GM12878 (cell line): ENCODE data around the gene BLACAT1. TPM values are rescaled to one million over a fixed set of nuclear protein-coding genes. Genes with fewer than 3 reads are reported as not detected.

Experiments used
- ATAC-seq: fragments of 200-7000 bp; cut with Tn5 transposase; 3 replicates; pipeline ENCODE4 v1.9.1; 2020; ENCODE audit warnings: mild to moderate bottlenecking, moderate library complexity
- BruUV-seq: library from RNA; stranded (reverse); fragments of 400-500 nt; replicated peaks from 2 replicates; lab custom pipeline; 2021; lab: Mats Ljungman, UMichigan
- CTCF ChIA-PET: fragments of 300-600 bp; sonication (Branson Sonifier 250); formaldehyde crosslinking; extraction: SDS; loops from one replicate; lab custom pipeline; 2021; ENCODE audit warnings: inconsistent platforms; lab: Yijun Ruan, JAX
- POLR2A ChIA-PET: fragments of 350-600 bp; formaldehyde crosslinking; extraction: SDS; loops from one replicate; lab custom pipeline; 2021; ENCODE audit warnings: inconsistent platforms; lab: Charles Lee
- RAD21 ChIA-PET: fragments of 300-600 bp; sonication (Branson Sonifier 250); formaldehyde crosslinking; loops from one replicate; lab custom pipeline; 2023; ENCODE audit warnings: antibody characterized with exemption; ENCODE audit not compliant: unreplicated experiment; lab: Charles Lee
- SMC1A ChIA-PET: fragments of 300-600 bp; sonication (Branson Sonifier 250); formaldehyde crosslinking; loops from one replicate; lab custom pipeline; 2023; ENCODE audit not compliant: unreplicated experiment, uncharacterized antibody; lab: Charles Lee
- DNase-seq: peaks from one replicate; pipeline ENCODE4 v3.0.0-alpha.2; 2011; ENCODE audit warnings: low read depth, low spot score
- FAIRE-seq: peaks from 3 replicates; lab custom pipeline; 2011; peaks lifted over from hg19 to GRCh38; lab: Jason Lieb, UNC
- H2AFZ ChIP-seq: 2 replicates; pipeline ENCODE4 v1.6.0; 2011; ENCODE audit warnings: low read depth, low read length, control low read depth; ENCODE audit not compliant: control insufficient read depth
- H3K27ac ChIP-seq: 2 replicates; pipeline ENCODE4 v1.5.1; 2011; ENCODE audit warnings: control low read depth; ENCODE audit not compliant: control insufficient read depth, insufficient read depth
- H3K27me3 ChIP-seq, 2 experiments: replicated peaks in 1 of 2; 2 replicates each; pipeline versions ENCODE4 v1.6.0 to v1.6.1; 2011; ENCODE audit warnings: low read length in 1 of 2; ENCODE audit not compliant: control insufficient read depth in 2 of 2, insufficient read depth in 2 of 2
- H3K36me3 ChIP-seq, 2 experiments: 2 replicates each; pipeline ENCODE4 v1.5.1; 2011; ENCODE audit warnings: low read length in 1 of 2; ENCODE audit not compliant: control insufficient read depth in 2 of 2, insufficient read depth in 2 of 2
- H3K4me1 ChIP-seq: 2 replicates; pipeline ENCODE4 v1.6.1; 2011; ENCODE audit warnings: mild to moderate bottlenecking, low read length, moderate library complexity, mixed read lengths; ENCODE audit not compliant: control insufficient read depth, insufficient read depth
- H3K4me2 ChIP-seq: 2 replicates; pipeline ENCODE4 v1.6.0; 2011; ENCODE audit warnings: control low read depth; ENCODE audit not compliant: control insufficient read depth, insufficient read depth
- H3K4me3 ChIP-seq: fragments of 200-600 bp; sonication (generic); 2 replicates; pipeline ENCODE4 v1.5.1; 2016
- H3K79me2 ChIP-seq: 2 replicates; pipeline ENCODE4 v1.6.0; 2011; ENCODE audit warnings: low read length; ENCODE audit not compliant: control insufficient read depth, insufficient read depth
- H3K9ac ChIP-seq: 2 replicates; pipeline ENCODE4 v1.8.0; 2011; ENCODE audit warnings: low read length, control low read depth, mixed read lengths; ENCODE audit not compliant: control insufficient read depth, insufficient read depth
- H3K9me3 ChIP-seq: replicated peaks from 3 replicates; pipeline ENCODE4 v1.5.1; 2011; ENCODE audit warnings: mild to moderate bottlenecking, low read length; ENCODE audit not compliant: control insufficient read depth, insufficient read depth
- H4K20me1 ChIP-seq: 2 replicates; pipeline ENCODE4 v1.6.0; 2011; ENCODE audit not compliant: control insufficient read depth, insufficient read depth
- SREBF2 ChIP-seq: IDR thresholded peaks from 2 replicates; pipeline ENCODE4 v1.6.1; 2012; ENCODE audit warnings: mild to moderate bottlenecking, low read length
- ZNF207 ChIP-seq: fragments of 450-650 bp; IDR thresholded peaks from 2 replicates; pipeline ENCODE4 v1.6.1; 2014; ENCODE audit warnings: antibody characterized with exemption, mild to moderate bottlenecking, borderline replicate concordance
- WGBS: methylation state at CpG from one replicate; pipeline ENCODE4 v1.1.6; 2016; ENCODE audit warnings: low lambda C conversion rate; ENCODE audit not compliant: insufficient replicate concordance, insufficient coverage; ENCODE audit errors: missing lambda C conversion rate; 5-methylcytosine and 5-hydroxymethylcytosine counted together
- in situ Hi-C: fragments of 300-500 bp; cut with MboI; formaldehyde crosslinking; loops from 9 replicates; pipeline ENCODE4 v1.14.3; 2018; ENCODE audit warnings: mixed read lengths
- intact Hi-C: fragments of 100-400 bp; cut with micrococcal nuclease; formaldehyde crosslinking; loops from one replicate; pipeline ENCODE4 v1.14.2; 2022; ENCODE audit not compliant: unreplicated experiment
- polyA plus RNA-seq, 11 experiments: library from polyadenylated mRNA; depleted of rRNA in 4 of 11; unstranded in 6 of 11; stranded (reverse) in 5 of 11; fragments of >200 nt; fragmentation: Nextera tagmentation in 4 of 11; fragmentation: Illumina TruSeq in 1 of 11; extraction: Ambion mirVana in 4 of 11; extraction: Trizol in 1 of 11; gene quantifications; 1 replicate in 1 of 11; 2 replicates in 10 of 11; pipeline versions ENCODE4 v1.2.1 to v1.2.3, GENCODE V29; 2011 to 2016; ENCODE audit warnings: inconsistent platforms in 2 of 11, missing spikeins in 2 of 11, low read depth in 1 of 11
- total RNA-seq, 4 experiments: library from RNA; depleted of rRNA in 3 of 4; stranded (reverse); fragments of >200 nt in 3 of 4; fragmentation: Illumina TruSeq in 1 of 4; extraction: Trizol in 1 of 4; gene quantifications; 2 replicates each; pipeline versions ENCODE4 v1.2.1 to v1.2.3, GENCODE V29; 2013 to 2021
- TF ChIP-seq, protein P1 (sequence below), 3 experiments: IDR thresholded peaks in 2 of 3; conservative IDR thresholded peaks in 1 of 3; 2 replicates each; pipeline ENCODE4 v1.5.1; 2011; ENCODE audit warnings: low read depth in 3 of 3, low read length in 3 of 3, mild to moderate bottlenecking in 3 of 3, control low read depth in 2 of 3, moderate library complexity in 2 of 3, inconsistent platforms in 1 of 3, mixed read lengths in 1 of 3; ENCODE audit not compliant: control insufficient read depth in 2 of 3, insufficient read depth in 1 of 3; ENCODE audit errors: extremely low read depth in 1 of 3

Gene BLACAT1
- total and polyA plus RNA-seq, 10 of the 15 experiments (the other 5 are each of a cell fraction or from before 2014, with no cell fraction given): 0.04 to 1.6 (median 0.15) TPM; not detected in 1

DNA sequence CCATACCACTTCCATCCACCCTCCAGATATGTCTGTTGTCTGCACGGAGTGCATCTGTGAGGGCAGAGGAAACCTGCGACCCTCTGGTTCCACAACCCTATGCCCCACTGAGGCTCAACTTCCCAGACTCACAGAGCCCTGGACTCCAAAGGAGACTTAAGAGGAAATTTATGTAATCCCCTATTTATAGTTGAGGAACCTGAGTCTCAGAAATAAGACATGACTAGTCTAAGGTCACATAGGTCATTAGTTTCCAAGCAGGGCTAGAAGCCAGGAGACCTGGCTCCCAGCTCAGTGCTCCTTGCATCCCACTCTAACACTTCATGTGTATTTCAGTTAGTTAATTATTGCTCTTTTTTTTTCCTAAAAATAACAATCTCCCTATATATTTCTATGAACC lies 18.3 kb downstream of the BLACAT1 start:
- ChIA-PET RAD21 (interaction anchor here (0.7 to 5.5 kb wide), 2 partner anchors 40 to 47 kb away, joined by 3 to 37 read pairs; no protein-coding TSS in a partner anchor), SMC1A (interaction anchor here (5.0 kb wide), 1 partner anchor 43 kb away, joined by 35 read pairs; no protein-coding TSS in a partner anchor), POLR2A (interaction anchor here (0.5 kb wide), 1 partner anchor 48 kb away, joined by 6 read pairs; no protein-coding TSS in a partner anchor), CTCF (interaction anchor here (0.6 to 2.8 kb wide), 4 partner anchors 16 to 100 kb away, joined by 3 to 11 read pairs (median 4); partner anchors contain the start of gene LEMD1)
- in situ Hi-C loops (no loop called here), intact Hi-C loops (loop anchor here (5.0 kb wide), 1 partner anchor 100 kb away; no protein-coding TSS in a partner anchor)
- TF ChIP-seq, protein P1, sequence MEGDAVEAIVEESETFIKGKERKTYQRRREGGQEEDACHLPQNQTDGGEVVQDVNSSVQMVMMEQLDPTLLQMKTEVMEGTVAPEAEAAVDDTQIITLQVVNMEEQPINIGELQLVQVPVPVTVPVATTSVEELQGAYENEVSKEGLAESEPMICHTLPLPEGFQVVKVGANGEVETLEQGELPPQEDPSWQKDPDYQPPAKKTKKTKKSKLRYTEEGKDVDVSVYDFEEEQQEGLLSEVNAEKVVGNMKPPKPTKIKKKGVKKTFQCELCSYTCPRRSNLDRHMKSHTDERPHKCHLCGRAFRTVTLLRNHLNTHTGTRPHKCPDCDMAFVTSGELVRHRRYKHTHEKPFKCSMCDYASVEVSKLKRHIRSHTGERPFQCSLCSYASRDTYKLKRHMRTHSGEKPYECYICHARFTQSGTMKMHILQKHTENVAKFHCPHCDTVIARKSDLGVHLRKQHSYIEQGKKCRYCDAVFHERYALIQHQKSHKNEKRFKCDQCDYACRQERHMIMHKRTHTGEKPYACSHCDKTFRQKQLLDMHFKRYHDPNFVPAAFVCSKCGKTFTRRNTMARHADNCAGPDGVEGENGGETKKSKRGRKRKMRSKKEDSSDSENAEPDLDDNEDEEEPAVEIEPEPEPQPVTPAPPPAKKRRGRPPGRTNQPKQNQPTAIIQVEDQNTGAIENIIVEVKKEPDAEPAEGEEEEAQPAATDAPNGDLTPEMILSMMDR (IDR thresholded peaks at IDR 0.05 in 2 of 3, conservative IDR thresholded peaks at IDR 0.05 in 1 of 3; ENCODE audit: control insufficient read depth in 2 of 3, extremely low read depth in 1 of 3, insufficient read depth in 1 of 3, low read depth in 3 of 3, low read length in 3 of 3): no peak
- no peak for TF ChIP-seq SREBF2
- no peak for TF ChIP-seq ZNF207
- Histone ChIP-seq H2AFZ (no peak overlapping the region), H3K27ac (no peak overlapping the region), H3K9ac (no peak overlapping the region), H3K79me2 (no peaks in the 10 kb centered on the region), H3K4me1 (peaks cover 20% of the 10 kb centered on the region), H4K20me1 (no peaks in the 10 kb centered on the region), H3K4me2 (no peak overlapping the region), H3K36me3 (no peaks in the 10 kb centered on the region), H3K9me3 (no peaks in the 10 kb centered on the region), H3K4me3 (no peak overlapping the region), H3K27me3 (peaks cover 0 to 3% of the 10 kb centered on the region in 2 experiments; a peak in 1 of 4 replicates)
- no TSS peak for BruUV-seq
- 37% methylated on average over 2 of the region's 2 CpGs for WGBS
- DNase-seq (no peak), ATAC-seq (no peak), FAIRE-seq (no peak)
